T-cell (primary cell): ENCODE measurements around the gene MEF2A. TPM values are rescaled to one million over a fixed set of nuclear protein-coding genes. Genes with fewer than 3 reads are reported as not detected.
A peak's percentile ranks its signal among the peaks of the same experiment; 100 is the strongest.

ENCODE experiments used
- ATAC-seq, 4 experiments: fragments of 200-7000 bp in 3 of 4; fragments of 150-1000 bp in 1 of 4; cut with Tn5 transposase; replicated peaks in 1 of 4; 1 replicate in 3 of 4; 2 replicates in 1 of 4; pipeline ENCODE4 v1.10.0; 2021; ENCODE audit warnings: moderate library complexity in 3 of 4, mild to moderate bottlenecking in 2 of 4, moderate number of reproducible peaks in 1 of 4
- CTCF ChIA-PET, 2 donors: fragments of 300-600 bp; sonication (Branson Sonifier 250); formaldehyde crosslinking; loops; one replicate each; lab custom pipeline; 2022; ENCODE audit warnings: antibody characterized with exemption in 2 of 2; lab: Charles Lee
- POLR2A ChIA-PET, 2 donors: fragments of 300-600 bp; sonication (Branson Sonifier 250); formaldehyde crosslinking; loops; one replicate each; lab custom pipeline; 2022; ENCODE audit warnings: antibody characterized with exemption in 2 of 2; lab: Charles Lee
- DNase-seq, 35 experiments: peaks; one replicate each; pipeline versions ENCODE4 v3.0.0 to v3.0.0-alpha.2; 2013 to 2023
- H3K27ac ChIP-seq: one replicate; pipeline ENCODE4 v1.5.1; 2013; ENCODE audit warnings: low read length
- H3K27me3 ChIP-seq, 2 experiments: replicated peaks in 1 of 2; 1 replicate in 1 of 2; 2 replicates in 1 of 2; pipeline versions ENCODE4 v1.6.1 to v1.7.0; 2013; ENCODE audit warnings: low read length in 1 of 2, mixed read lengths in 1 of 2; ENCODE audit not compliant: control insufficient read depth in 2 of 2, insufficient read depth in 2 of 2; ENCODE audit errors: extremely low read depth in 1 of 2
- H3K36me3 ChIP-seq, 2 donors: 1 replicate in 1 of 2; 2 replicates in 1 of 2; pipeline versions ENCODE4 v1.6.1 to v1.7.0; 2013; ENCODE audit warnings: low read length in 1 of 2; ENCODE audit not compliant: control insufficient read depth in 2 of 2, insufficient read depth in 1 of 2; ENCODE audit errors: extremely low read depth in 1 of 2
- H3K4me1 ChIP-seq, 2 experiments: 1 replicate in 1 of 2; 2 replicates in 1 of 2; pipeline versions ENCODE4 v1.6.1 to v1.7.0; 2013; ENCODE audit warnings: low read length in 2 of 2, mixed read lengths in 1 of 2; ENCODE audit not compliant: insufficient read depth in 2 of 2, control insufficient read depth in 1 of 2; ENCODE audit errors: extremely low read depth in 1 of 2
- H3K4me3 ChIP-seq, 2 donors: 1 replicate in 1 of 2; 2 replicates in 1 of 2; pipeline versions ENCODE4 v1.5.1 to v1.7.0; 2013; ENCODE audit warnings: mild to moderate bottlenecking in 2 of 2, low read length in 1 of 2, moderate library complexity in 1 of 2; ENCODE audit not compliant: control insufficient read depth in 1 of 2; ENCODE audit errors: extremely low read depth in 1 of 2
- H3K9me3 ChIP-seq: 2 replicates; pipeline ENCODE4 v1.7.0; 2013
- H3K27ac Mint-ChIP-seq, 2 donors: one replicate each; pipeline ENCODE4 v1.8.0; 2020 to 2021; ENCODE audit warnings: mild to moderate bottlenecking in 2 of 2, mixed read lengths in 2 of 2
- H3K27me3 Mint-ChIP-seq, 2 donors: one replicate each; pipeline ENCODE4 v1.8.0; 2021 to 2022; ENCODE audit warnings: mixed read lengths in 2 of 2
- H3K36me3 Mint-ChIP-seq: one replicate; pipeline ENCODE4 v1.8.0; 2021; ENCODE audit warnings: mixed read lengths
- H3K4me1 Mint-ChIP-seq, 3 donors: one replicate each; pipeline ENCODE4 v1.8.0; 2020 to 2022; ENCODE audit warnings: mixed read lengths in 3 of 3, mild to moderate bottlenecking in 1 of 3
- H3K4me3 Mint-ChIP-seq, 3 donors: one replicate each; pipeline ENCODE4 v1.8.0; 2020 to 2022; ENCODE audit warnings: mild to moderate bottlenecking in 3 of 3, mixed read lengths in 3 of 3, moderate library complexity in 3 of 3
- H3K9me3 Mint-ChIP-seq, 3 donors: one replicate each; pipeline ENCODE4 v1.8.0; 2020 to 2022; ENCODE audit warnings: mixed read lengths in 3 of 3
- WGBS: methylation state at CpG from one replicate; pipeline ENCODE4 v1.1.5; 2013; ENCODE audit warnings: missing lambda C conversion rate; ENCODE audit not compliant: insufficient coverage; 5-methylcytosine and 5-hydroxymethylcytosine counted together
- total RNA-seq, 35 experiments: library from RNA in 6 of 35; stranded (reverse) in 6 of 35; fragments of 120-200 nt in 1 of 35; gene quantifications; one replicate each; pipeline versions ENCODE4 v1.2.1 to v1.2.4 and lab custom pipeline; 2013 to 2026

Gene MEF2A
- total RNA-seq, 5 donors from 2014 or later (not counting 1 experiment from before 2014, with no cell fraction given): 31.6 to 37.4 (median 33.9) TPM

DNA sequence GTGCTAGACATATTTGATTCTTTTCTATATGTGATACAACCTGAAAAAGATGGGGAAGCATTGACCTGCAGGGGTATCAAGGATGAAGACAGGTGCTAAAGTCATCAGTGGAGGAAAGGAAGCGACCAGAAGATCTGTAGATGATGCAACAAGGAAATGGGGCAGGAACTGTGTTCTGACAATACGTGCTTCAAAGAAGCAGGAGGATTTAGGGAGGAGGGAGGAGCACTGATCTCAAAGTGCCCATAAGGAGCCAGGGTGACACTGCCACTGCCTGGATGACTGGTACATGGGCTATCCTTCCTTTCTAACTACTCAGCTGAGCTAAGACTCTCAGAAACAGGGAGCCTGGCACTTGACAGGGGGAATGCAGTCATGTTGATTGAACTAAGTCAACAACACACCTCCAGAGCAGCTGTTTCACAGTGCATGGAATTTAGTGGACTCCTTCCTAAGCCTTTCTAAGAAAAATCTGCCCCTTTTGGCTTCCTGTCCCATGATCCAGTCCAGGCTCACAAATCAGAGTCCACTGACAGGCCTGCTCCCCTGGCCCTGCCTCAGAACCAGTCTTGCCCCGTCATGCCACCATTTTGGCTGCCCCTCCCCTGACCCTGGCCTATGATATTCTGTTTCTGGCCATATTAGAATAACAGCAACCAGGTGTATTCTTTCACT is 155.5 kb downstream of the MEF2A start:
- POLR2A ChIA-PET: no interaction called here
- H3K4me3 Mint-ChIP-seq: peak overlapping the region; percentile 35 to 68 (median 61)
- no peak overlapping the region for H3K4me3 ChIP-seq

DNA sequence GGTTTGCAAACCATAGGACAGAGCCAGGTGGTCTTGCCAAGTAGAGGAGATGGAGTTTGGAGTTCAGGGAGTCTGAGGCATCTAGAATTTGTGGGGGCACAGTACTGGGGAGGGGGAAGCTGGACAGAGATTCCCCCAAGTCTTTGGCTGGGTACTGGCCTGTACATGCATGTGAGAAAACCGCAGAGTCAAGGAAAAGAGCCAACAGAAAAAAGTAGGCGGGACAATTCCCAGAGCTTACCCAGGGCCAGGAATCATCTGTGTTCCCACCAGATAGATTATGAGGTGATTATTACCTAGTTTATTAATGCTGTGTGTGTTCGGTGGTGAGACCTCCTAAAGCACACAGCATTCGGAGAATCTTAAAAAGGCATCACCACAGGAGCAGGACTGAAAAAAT is 156.1 kb downstream of the MEF2A start:
- no peaks in the 10 kb centered on the region for H3K27me3 Mint-ChIP-seq
- no peak for ATAC-seq
- peak overlapping the region; percentile 8 to 85 for H3K27ac Mint-ChIP-seq
- POLR2A ChIA-PET: no interaction called here
- H3K9me3 Mint-ChIP-seq: no peaks in the 10 kb centered on the region
- CTCF ChIA-PET: interaction anchor here in 1 of 2 donors (0.5 to 1.0 kb wide), 2 partner anchors 21 to 435 kb away, joined by 3 to 4 read pairs; no protein-coding TSS in a partner anchor
- H3K4me3 Mint-ChIP-seq: no peak overlapping the region
- no peaks in the 10 kb centered on the region for H3K27me3 ChIP-seq
- peaks cover 29 to 33% (median 30%) of the 10 kb centered on the region in 3 donors for H3K4me1 Mint-ChIP-seq
- peaks cover 19 to 21% of the 10 kb centered on the region in 2 experiments for H3K4me1 ChIP-seq
- H3K4me3 ChIP-seq: no peak overlapping the region
- H3K27ac ChIP-seq: no peak overlapping the region
- no peak for DNase-seq
- WGBS: 95% methylated on average over 3 of the region's 4 CpGs
- H3K9me3 ChIP-seq: no peaks in the 10 kb centered on the region
- peaks cover 2% of the 10 kb centered on the region in 2 donors for H3K36me3 ChIP-seq
- H3K36me3 Mint-ChIP-seq: no peaks in the 10 kb centered on the region

More for the DNA sequence above, 155.5 kb downstream of the MEF2A start:
- H3K27me3 ChIP-seq: no peaks in the 10 kb centered on the region
- no peaks in the 10 kb centered on the region for H3K27me3 Mint-ChIP-seq
- 60% methylated on average over 2 of the region's 3 CpGs for WGBS
- peaks cover 19 to 21% of the 10 kb centered on the region in 2 experiments for H3K4me1 ChIP-seq
- H3K36me3 ChIP-seq: peaks cover 2% of the 10 kb centered on the region in 2 donors
- peaks cover 29 to 33% (median 30%) of the 10 kb centered on the region in 3 donors for H3K4me1 Mint-ChIP-seq
- H3K27ac ChIP-seq: peak overlapping the region; percentile 13
- peak; percentile 36 to 59 (median 52) for ATAC-seq
- DNase-seq: peak in 1 of 35 experiments; percentile 20
- CTCF ChIA-PET: interaction anchor here in 1 of 2 donors (0.5 to 1.0 kb wide), 2 partner anchors 22 to 434 kb away, joined by 3 to 4 read pairs; no protein-coding TSS in a partner anchor
- H3K9me3 Mint-ChIP-seq: no peaks in the 10 kb centered on the region
- H3K9me3 ChIP-seq: no peaks in the 10 kb centered on the region
- peak overlapping the region; percentile 84 to 85 for H3K27ac Mint-ChIP-seq
- no peaks in the 10 kb centered on the region for H3K36me3 Mint-ChIP-seq

- H3K27me3 ChIP-seq: no peaks in the 10 kb centered on the region
- no peak for ATAC-seq
- no peak for DNase-seq
- peaks cover 19 to 21% of the 10 kb centered on the region in 2 experiments for H3K4me1 ChIP-seq
- no peaks in the 10 kb centered on the region for H3K9me3 ChIP-seq
- peak overlapping the region in 1 of 2 donors; percentile 53 for H3K27ac Mint-ChIP-seq
- ChIA-PET POLR2A (no interaction called here), CTCF (no interaction called here)
- H3K4me1 Mint-ChIP-seq: peaks cover 29 to 33% (median 30%) of the 10 kb centered on the region in 3 donors
- H3K36me3 Mint-ChIP-seq: peaks cover 1% of the 10 kb centered on the region
- WGBS: 100% methylated on average over 2 of the region's 3 CpGs
- H3K4me3 Mint-ChIP-seq: no peak overlapping the region
- no peak overlapping the region for H3K27ac ChIP-seq
- H3K27me3 Mint-ChIP-seq: no peaks in the 10 kb centered on the region
- H3K4me3 ChIP-seq: no peak overlapping the region
- peaks cover 2% of the 10 kb centered on the region in 2 donors for H3K36me3 ChIP-seq
- no peaks in the 10 kb centered on the region for H3K9me3 Mint-ChIP-seq
Observed at GRCh38 chr15:99722406-99722805, 156.6 kb downstream of the MEF2A start.

GRCh38 chr15:99726333-99726732 is 160.5 kb downstream of the MEF2A start:
- Histone ChIP-seq H3K4me1 (peaks cover 2 to 4% of the 10 kb centered on the region in 2 experiments), H3K4me3 (no peak overlapping the region), H3K27me3 (no peaks in the 10 kb centered on the region), H3K36me3 (peaks cover 0 to 14% of the 10 kb centered on the region in 2 donors), H3K9me3 (no peaks in the 10 kb centered on the region), H3K27ac (no peak overlapping the region)
- ATAC-seq (no peak), DNase-seq (no peak)
- H3K4me1 Mint-ChIP-seq: peaks cover 13 to 17% (median 17%) of the 10 kb centered on the region in 3 donors
- no peak overlapping the region for H3K4me3 Mint-ChIP-seq
- H3K36me3 Mint-ChIP-seq: peaks cover 6% of the 10 kb centered on the region
- H3K27me3 Mint-ChIP-seq: no peaks in the 10 kb centered on the region
- ChIA-PET POLR2A (no interaction called here), CTCF (no interaction called here)
- no peak overlapping the region for H3K27ac Mint-ChIP-seq
- no peaks in the 10 kb centered on the region for H3K9me3 Mint-ChIP-seq
- 89% methylated on average over 5 of the region's 7 CpGs for WGBS

DNA sequence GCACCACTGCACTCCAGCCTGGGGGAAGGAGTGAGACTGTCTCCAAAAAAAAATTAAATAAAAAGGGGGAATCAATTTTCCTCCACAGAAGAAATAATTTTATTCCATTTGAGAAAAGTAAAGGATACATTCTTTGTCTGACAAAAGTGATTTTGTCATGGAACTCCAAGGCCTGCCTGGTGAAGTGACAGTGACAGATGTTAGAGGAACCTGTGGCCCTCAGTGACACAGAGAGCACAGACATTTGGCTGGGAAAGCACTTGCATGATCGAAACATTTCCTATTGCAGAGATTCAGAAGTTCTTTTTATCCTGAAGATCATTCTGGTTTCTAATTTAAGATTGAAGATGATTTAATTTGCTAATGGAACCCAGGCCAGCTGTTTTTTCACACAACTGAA is 161.5 kb downstream of the MEF2A start:
- H3K36me3 ChIP-seq: peaks cover 0 to 14% of the 10 kb centered on the region in 2 donors
- peaks cover 1 to 10% of the 10 kb centered on the region in 2 experiments for H3K4me1 ChIP-seq
- no peaks in the 10 kb centered on the region for H3K9me3 Mint-ChIP-seq
- DNase-seq (no peak), ATAC-seq (no peak)
- no peak overlapping the region for H3K4me3 ChIP-seq
- H3K4me3 Mint-ChIP-seq: no peak overlapping the region
- no peaks in the 10 kb centered on the region for H3K27me3 Mint-ChIP-seq
- H3K27me3 ChIP-seq: no peaks in the 10 kb centered on the region
- ChIA-PET POLR2A (no interaction called here), CTCF (no interaction called here)
- peaks cover 6% of the 10 kb centered on the region for H3K36me3 Mint-ChIP-seq
- peaks cover 14 to 20% (median 18%) of the 10 kb centered on the region in 3 donors for H3K4me1 Mint-ChIP-seq
- H3K9me3 ChIP-seq: no peaks in the 10 kb centered on the region
- no peak overlapping the region for H3K27ac ChIP-seq
- 83% methylated on average over 1 of the region's 1 CpG for WGBS
- H3K27ac Mint-ChIP-seq: no peak overlapping the region

DNA sequence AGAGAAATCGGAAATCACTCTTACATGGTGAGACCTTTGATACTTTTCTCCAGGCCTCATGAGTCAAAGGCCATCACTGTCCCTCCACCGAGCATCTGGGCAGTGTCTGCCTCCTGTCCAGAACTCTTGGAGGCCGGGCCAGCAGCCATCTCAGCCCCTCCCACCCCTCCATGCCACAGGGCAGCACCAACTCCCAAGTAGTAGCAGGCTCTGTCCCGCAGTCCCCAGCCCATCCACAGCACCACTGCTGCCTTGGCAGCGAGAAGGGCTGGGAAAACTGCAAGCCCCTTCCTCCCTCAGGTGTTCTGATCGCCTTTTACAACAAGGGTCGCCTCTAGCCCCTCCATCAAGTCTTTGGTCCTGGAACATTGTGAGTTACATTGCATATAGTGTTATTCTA is 161.9 kb downstream of the MEF2A start:
- Mint-ChIP-seq H3K4me1 (peaks cover 16 to 22% (median 20%) of the 10 kb centered on the region in 3 donors), H3K4me3 (no peak overlapping the region), H3K27ac (no peak overlapping the region), H3K9me3 (no peaks in the 10 kb centered on the region), H3K27me3 (no peaks in the 10 kb centered on the region), H3K36me3 (peaks cover 6% of the 10 kb centered on the region)
- 63% methylated on average over 3 of the region's 7 CpGs for WGBS
- Histone ChIP-seq H3K4me1 (peaks cover 2 to 13% of the 10 kb centered on the region in 2 experiments), H3K4me3 (no peak overlapping the region), H3K9me3 (no peaks in the 10 kb centered on the region), H3K27ac (no peak overlapping the region), H3K27me3 (no peaks in the 10 kb centered on the region), H3K36me3 (peaks cover 0 to 14% of the 10 kb centered on the region in 2 donors)
- ATAC-seq: no peak
- ChIA-PET CTCF (no interaction called here), POLR2A (no interaction called here)
- no peak for DNase-seq
